Fibroblast of skin of left biceps (primary cell): Measurements from ENCODE around the gene HSD17B12.

Experiments used
- DNase-seq, 2 experiments: peaks; one replicate each; pipeline ENCODE4 v3.0.0-alpha.2; 2013; ENCODE audit warnings: low read depth in 2 of 2

HSD17B12 gene

GRCh38 chr11:43806976-43807375, 126.4 kb downstream of the HSD17B12 start:
- DNase-seq = no peak

- no peak for DNase-seq
Observed at GRCh38 chr11:43810929-43811596, 130.5 kb downstream of the HSD17B12 start.

- no peak for DNase-seq
Observed at GRCh38 chr11:43812471-43812870, 131.9 kb downstream of the HSD17B12 start.

GRCh38 chr11:43818220-43818619, 137.7 kb downstream of the HSD17B12 start:
- no peak for DNase-seq

- no peak for DNase-seq
Observed at GRCh38 chr11:43819926-43820325, 139.4 kb downstream of the HSD17B12 start.

- DNase-seq = no peak
Observed at GRCh38 chr11:43823316-43823715, 142.8 kb downstream of the HSD17B12 start.

GRCh38 chr11:43823851-43824250, 143.3 kb downstream of the HSD17B12 start:
- no peak for DNase-seq

- DNase-seq = no peak
Observed at GRCh38 chr11:43825217-43825816, 144.8 kb downstream of the HSD17B12 start.

- peak; percentile 96 to 97 for DNase-seq
Observed at GRCh38 chr11:43830928-43831440, 150.4 kb downstream of the HSD17B12 start.

GRCh38 chr11:43832536-43832935, 152.0 kb downstream of the HSD17B12 start:
- DNase-seq = no peak

GRCh38 chr11:43833657-43834073, 153.1 kb downstream of the HSD17B12 start:
- DNase-seq = peak; percentile 13 to 28

- DNase-seq = no peak
Observed at GRCh38 chr11:43834286-43834685, 153.7 kb downstream of the HSD17B12 start.

- no peak for DNase-seq
Observed at GRCh38 chr11:43835104-43835503, 154.6 kb downstream of the HSD17B12 start.

GRCh38 chr11:43837879-43838278, 157.3 kb downstream of the HSD17B12 start:
- no peak for DNase-seq

GRCh38 chr11:43842021-43842420, 161.5 kb downstream of the HSD17B12 start:
- no peak for DNase-seq

- no peak for DNase-seq
Observed at GRCh38 chr11:43845816-43846215, 165.3 kb downstream of the HSD17B12 start.

- peak; percentile 41 to 47 for DNase-seq
Observed at GRCh38 chr11:43852057-43852636, 171.6 kb downstream of the HSD17B12 start.

- no peak for DNase-seq
Observed at GRCh38 chr11:43853781-43854180, 173.2 kb downstream of the HSD17B12 start.

GRCh38 chr11:43856993-43857392, 176.5 kb downstream of the HSD17B12 start:
- DNase-seq = no peak

- DNase-seq = no peak
Observed at GRCh38 chr11:43861141-43861540, 180.6 kb downstream of the HSD17B12 start.

- DNase-seq = no peak
Observed at GRCh38 chr11:43866520-43866919, 186.0 kb downstream of the HSD17B12 start.

- no peak for DNase-seq
Observed at GRCh38 chr11:43866969-43867368, 186.4 kb downstream of the HSD17B12 start.
